Astrocyte of the cerebellum (primary cell): ENCODE measurements around the gene ZFR2.
"Not testable (repeated sequence)": the region's sequence is repeated elsewhere in the genome, so short reads cannot be mapped to it uniquely, and the experiment has no call there.

Experiments
- DNase-seq: peaks from one replicate; pipeline ENCODE4 v3.0.0-alpha.2; 2011; ENCODE audit warnings: low read depth
- H3K4me3 ChIP-seq: 2 replicates; pipeline ENCODE4 v1.5.1; 2011; ENCODE audit warnings: mild to moderate bottlenecking, low read depth, low read length, moderate library complexity
- CTCF ChIP-seq: IDR thresholded peaks from 2 replicates; pipeline ENCODE4 v1.5.1; 2012; ENCODE audit warnings: low read length, low read depth, moderate library complexity, mild to moderate bottlenecking; ENCODE audit errors: missing control alignments
- in situ Hi-C: cut with HindIII; loops from 2 replicates; pipeline ENCODE4 v1.10.0; 2017; ENCODE audit warnings: low sequenced_read_pairs

The ZFR2 gene

GRCh38 chr19:3818466-3818865 lies 50.4 kb downstream of the ZFR2 start:
- H3K4me3 ChIP-seq: no peak overlapping the region
- in situ Hi-C loops: no loop called here
- no peak for DNase-seq
- no peak for TF ChIP-seq CTCF

DNA sequence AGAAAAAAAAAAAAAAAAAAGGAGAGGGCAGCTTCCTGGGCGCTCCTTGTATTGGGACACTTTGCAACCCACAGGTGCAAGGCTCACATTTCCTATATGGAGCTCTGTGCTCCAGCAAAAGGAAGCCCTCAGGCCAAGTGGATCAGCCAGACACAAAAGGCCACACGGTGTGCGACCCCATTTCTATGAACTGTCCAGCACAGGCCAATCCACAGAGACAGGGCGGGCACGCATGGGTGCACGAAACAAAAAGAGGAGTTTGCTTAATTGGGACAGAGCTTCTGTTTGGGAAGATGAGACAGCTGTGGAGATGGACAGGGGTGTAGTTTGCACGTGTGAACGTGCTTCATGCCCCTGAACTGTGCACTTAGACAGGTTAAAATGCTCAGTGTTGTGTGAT lies 51.1 kb downstream of the ZFR2 start:
- no peak overlapping the region for H3K4me3 ChIP-seq
- DNase-seq: no peak
- in situ Hi-C loops: no loop called here
- TF ChIP-seq CTCF: no peak

DNA sequence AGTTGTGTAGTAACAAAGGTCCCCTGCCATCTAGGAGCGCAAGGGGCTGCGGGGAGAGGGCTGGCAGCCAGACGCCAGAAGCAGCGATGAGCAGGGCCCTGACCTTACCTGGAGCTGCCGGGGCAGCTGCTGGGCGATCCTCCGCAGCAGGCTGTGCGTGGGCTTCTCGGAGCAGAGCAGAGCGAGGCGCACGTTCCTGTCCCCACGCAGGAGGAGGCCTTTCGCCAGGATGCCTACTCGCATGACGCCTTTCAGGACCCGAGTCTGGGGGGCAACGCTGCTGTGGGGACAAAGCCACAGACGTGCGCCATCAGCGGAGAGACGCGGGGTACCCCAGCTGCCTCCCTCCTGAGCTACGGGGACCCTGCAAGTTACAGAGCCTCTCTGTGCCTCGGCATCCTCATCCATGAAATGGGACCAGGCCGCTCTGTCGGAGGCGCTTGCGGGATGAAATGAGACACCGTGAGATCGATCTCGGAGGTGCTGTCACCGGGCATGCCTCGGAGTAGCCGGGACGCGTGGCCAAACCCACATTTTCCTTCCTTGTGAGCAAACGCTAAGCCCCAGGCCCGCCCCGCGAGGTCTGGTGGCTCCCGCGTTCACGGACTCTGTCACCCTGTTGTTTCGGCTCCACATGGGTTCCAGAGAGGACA lies 52.1 kb downstream of the ZFR2 start:
- no peak for TF ChIP-seq CTCF
- in situ Hi-C loops: no loop called here
- no peak for DNase-seq
- H3K4me3 ChIP-seq: no peak overlapping the region

DNA sequence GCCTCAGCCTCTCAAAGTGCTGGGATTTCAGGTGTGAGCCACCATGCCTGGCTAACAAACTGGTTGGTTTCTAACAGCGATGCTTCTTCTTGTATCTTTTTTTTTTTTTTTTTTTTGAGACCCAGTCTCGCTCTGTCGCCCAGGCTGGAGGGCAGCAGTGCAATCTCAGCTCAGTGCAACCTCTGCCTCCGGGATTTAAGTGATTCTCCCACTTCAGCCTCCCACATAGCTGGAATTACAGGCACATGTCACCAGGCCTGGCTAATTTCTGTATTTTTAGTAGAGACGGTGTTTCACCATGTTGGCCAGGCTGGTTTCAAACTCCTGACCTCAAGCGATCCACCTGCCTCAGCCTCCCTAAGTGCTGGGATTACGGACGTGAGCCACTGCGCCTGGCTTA lies 52.7 kb downstream of the ZFR2 start:
- in situ Hi-C loops, H3K4me3 ChIP-seq, DNase-seq: not testable (repeated sequence)

GRCh38 chr19:3814648-3815047 lies 54.2 kb downstream of the ZFR2 start:
- no peak for TF ChIP-seq CTCF
- in situ Hi-C loops: no loop called here
- no peak for DNase-seq
- H3K4me3 ChIP-seq: no peak overlapping the region

DNA sequence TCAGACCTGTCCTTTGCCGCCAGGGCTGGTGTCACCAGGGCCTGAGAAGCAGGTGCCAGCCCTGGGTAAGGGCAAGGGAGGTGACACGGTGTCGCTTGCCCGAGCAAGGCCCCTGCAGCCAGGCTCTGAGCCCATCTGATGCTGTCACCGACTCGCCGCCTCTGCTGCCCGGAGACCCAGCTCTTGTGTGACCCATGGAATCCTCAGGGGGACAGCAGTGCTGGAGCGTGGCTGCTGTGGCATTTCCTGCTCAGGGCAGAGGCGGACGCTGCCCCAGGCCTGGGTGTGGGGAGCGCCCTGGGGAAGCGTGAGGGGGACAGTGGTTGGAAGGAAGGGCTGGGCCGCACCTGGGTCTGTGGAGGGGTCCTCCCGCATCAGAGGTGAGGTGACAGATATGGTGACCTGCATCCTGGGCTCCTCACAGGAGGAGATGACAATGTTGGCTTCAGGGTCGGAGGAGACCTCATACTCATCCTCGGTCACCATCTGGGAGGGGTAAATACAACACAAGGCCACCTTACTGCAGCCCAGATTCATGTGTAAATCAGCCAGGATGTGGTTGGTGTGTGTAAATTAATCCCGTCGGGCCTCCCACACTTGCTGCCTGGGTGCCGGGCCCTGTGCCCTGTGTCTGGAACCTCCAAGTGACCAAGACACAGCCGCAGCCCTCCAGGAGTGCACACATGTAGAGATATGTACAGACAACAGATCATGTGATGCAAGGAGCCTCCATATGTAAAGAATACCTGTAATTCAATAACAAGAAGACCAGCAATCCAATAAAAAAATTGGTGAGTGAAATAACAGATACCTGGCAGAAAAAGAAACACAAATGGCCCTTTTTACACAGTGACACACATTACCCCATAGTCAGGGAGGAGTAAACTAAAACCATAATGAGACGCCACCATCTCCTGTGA lies 55.1 kb downstream of the ZFR2 start:
- H3K4me3 ChIP-seq: no peak overlapping the region
- DNase-seq: no peak
- no peak for TF ChIP-seq CTCF
- in situ Hi-C loops: no loop called here
